Measurements from ENCODE around the gene NHLRC4.

DNA sequence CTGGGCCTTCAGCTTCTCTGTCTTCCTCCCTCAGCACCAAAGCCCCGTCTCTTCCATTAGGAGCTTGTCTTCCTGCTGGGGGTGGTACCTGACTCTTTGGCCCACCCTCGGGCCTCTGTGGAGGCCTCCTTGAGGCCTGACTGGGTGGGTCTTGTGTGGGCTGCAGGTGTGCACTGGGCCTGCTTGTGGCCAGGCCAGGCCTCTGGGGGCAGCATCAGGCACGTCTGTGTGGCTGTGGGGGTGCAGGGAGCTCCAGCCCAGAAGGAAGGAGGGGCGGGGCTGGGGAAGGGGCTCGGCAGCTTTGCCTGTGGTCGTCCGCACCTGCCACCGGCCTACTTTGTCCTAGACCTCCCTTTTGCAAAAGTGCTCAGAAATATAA lies 10.0 kb downstream of the NHLRC4 start:
- TF ChIP-seq, protein P1, sequence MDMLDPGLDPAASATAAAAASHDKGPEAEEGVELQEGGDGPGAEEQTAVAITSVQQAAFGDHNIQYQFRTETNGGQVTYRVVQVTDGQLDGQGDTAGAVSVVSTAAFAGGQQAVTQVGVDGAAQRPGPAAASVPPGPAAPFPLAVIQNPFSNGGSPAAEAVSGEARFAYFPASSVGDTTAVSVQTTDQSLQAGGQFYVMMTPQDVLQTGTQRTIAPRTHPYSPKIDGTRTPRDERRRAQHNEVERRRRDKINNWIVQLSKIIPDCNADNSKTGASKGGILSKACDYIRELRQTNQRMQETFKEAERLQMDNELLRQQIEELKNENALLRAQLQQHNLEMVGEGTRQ (IDR thresholded peaks at IDR 0.05; ENCODE audit: low read depth, low read length), result no peak
- TF ChIP-seq, protein P2, sequence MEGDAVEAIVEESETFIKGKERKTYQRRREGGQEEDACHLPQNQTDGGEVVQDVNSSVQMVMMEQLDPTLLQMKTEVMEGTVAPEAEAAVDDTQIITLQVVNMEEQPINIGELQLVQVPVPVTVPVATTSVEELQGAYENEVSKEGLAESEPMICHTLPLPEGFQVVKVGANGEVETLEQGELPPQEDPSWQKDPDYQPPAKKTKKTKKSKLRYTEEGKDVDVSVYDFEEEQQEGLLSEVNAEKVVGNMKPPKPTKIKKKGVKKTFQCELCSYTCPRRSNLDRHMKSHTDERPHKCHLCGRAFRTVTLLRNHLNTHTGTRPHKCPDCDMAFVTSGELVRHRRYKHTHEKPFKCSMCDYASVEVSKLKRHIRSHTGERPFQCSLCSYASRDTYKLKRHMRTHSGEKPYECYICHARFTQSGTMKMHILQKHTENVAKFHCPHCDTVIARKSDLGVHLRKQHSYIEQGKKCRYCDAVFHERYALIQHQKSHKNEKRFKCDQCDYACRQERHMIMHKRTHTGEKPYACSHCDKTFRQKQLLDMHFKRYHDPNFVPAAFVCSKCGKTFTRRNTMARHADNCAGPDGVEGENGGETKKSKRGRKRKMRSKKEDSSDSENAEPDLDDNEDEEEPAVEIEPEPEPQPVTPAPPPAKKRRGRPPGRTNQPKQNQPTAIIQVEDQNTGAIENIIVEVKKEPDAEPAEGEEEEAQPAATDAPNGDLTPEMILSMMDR (conservative IDR thresholded peaks at IDR 0.05; ENCODE audit: low read depth, low read length), result 0 out of 2 replicates have a peak, but pooled peaks have one; percentile 5
- no peak for TF ChIP-seq RAD21 (IDR thresholded peaks at IDR 0.05; ENCODE audit: low read length)
- no peak for TF ChIP-seq POLR2A (IDR thresholded peaks at IDR 0.05; ENCODE audit: low read depth, low read length)
- TF ChIP-seq BHLHE40 (IDR thresholded peaks at IDR 0.05; ENCODE audit: low read depth, low read length), result no peak
- no peak for TF ChIP-seq RFX5 (IDR thresholded peaks at IDR 0.05; ENCODE audit: low read depth, low read length)
- no peak for TF ChIP-seq MAZ (IDR thresholded peaks at IDR 0.05; ENCODE audit: borderline replicate concordance, low read depth, low read length)
- no peak for TF ChIP-seq SMC3 (IDR thresholded peaks at IDR 0.05; ENCODE audit: low read depth, low read length)
- TF ChIP-seq MXI1 (IDR thresholded peaks at IDR 0.05; ENCODE audit: borderline replicate concordance, low read depth, low read length), result no peak
